GM23248 (cell line): ENCODE results near the gene ACYP1. TPM values are rescaled to one million over a fixed set of nuclear protein-coding genes. Genes with fewer than 3 reads are reported as not detected.
A peak's percentile ranks its signal among the peaks of the same experiment; 100 is the strongest.

Experiments
- DNase-seq: peaks from one replicate; pipeline ENCODE4 v3.0.0-alpha.2; 2015
- H2AFZ ChIP-seq: fragments of 200-600 bp; sonication (generic); 2 replicates; pipeline ENCODE4 v1.6.1; 2016; ENCODE audit warnings: antibody characterized with exemption
- H3F3A ChIP-seq: fragments of 200-600 bp; sonication (generic); 2 replicates; pipeline ENCODE4 v1.6.1; 2016; ENCODE audit warnings: mild to moderate bottlenecking, antibody characterized with exemption, mixed run types; ENCODE audit not compliant: insufficient read depth
- H3K27ac ChIP-seq: fragments of 200-600 bp; sonication (generic); 2 replicates; pipeline ENCODE4 v1.5.1; 2016; ENCODE audit warnings: mild to moderate bottlenecking
- H3K27me3 ChIP-seq: fragments of 200-600 bp; sonication (generic); replicated peaks from 2 replicates; pipeline ENCODE4 v1.6.1; 2016; ENCODE audit warnings: mild to moderate bottlenecking; ENCODE audit not compliant: insufficient read depth
- H3K36me3 ChIP-seq: fragments of 200-600 bp; sonication (generic); 2 replicates; pipeline ENCODE4 v1.6.1; 2016; ENCODE audit warnings: low read depth, mild to moderate bottlenecking
- H3K4me1 ChIP-seq: fragments of 200-600 bp; sonication (generic); 2 replicates; pipeline ENCODE4 v1.6.1; 2016; ENCODE audit warnings: mild to moderate bottlenecking; ENCODE audit not compliant: insufficient read depth
- H3K4me2 ChIP-seq: fragments of 200-600 bp; sonication (generic); one replicate; pipeline ENCODE4 v1.6.1; 2016; ENCODE audit warnings: mild to moderate bottlenecking; ENCODE audit not compliant: unreplicated experiment
- H3K4me3 ChIP-seq: fragments of 200-600 bp; sonication (generic); 2 replicates; pipeline ENCODE4 v1.5.1; 2016; ENCODE audit warnings: mild to moderate bottlenecking
- H3K79me2 ChIP-seq: fragments of 200-600 bp; sonication (generic); 2 replicates; pipeline ENCODE4 v1.6.1; 2016; ENCODE audit warnings: mild to moderate bottlenecking; ENCODE audit not compliant: insufficient read depth
- H3K9ac ChIP-seq: fragments of 200-600 bp; sonication (generic); 2 replicates; pipeline ENCODE4 v1.6.1; 2016; ENCODE audit warnings: mild to moderate bottlenecking
- H3K9me2 ChIP-seq: fragments of 200-600 bp; sonication (generic); 2 replicates; pipeline ENCODE4 v1.6.1; 2016; ENCODE audit warnings: mixed run types, mild to moderate bottlenecking, moderate library complexity; ENCODE audit not compliant: insufficient read depth
- H3K9me3 ChIP-seq: fragments of 200-600 bp; sonication (generic); one replicate; pipeline ENCODE4 v1.6.1; 2017; ENCODE audit warnings: low read depth
- H4K20me1 ChIP-seq: fragments of 200-600 bp; sonication (generic); 2 replicates; pipeline ENCODE4 v1.6.0; 2016; ENCODE audit not compliant: insufficient read depth
- EZH2 ChIP-seq: fragments of 200-600 bp; sonication (generic); IDR thresholded peaks from 2 replicates; pipeline ENCODE4 v1.6.1; 2018; ENCODE audit warnings: antibody characterized with exemption, mild to moderate bottlenecking; ENCODE audit not compliant: insufficient read depth, poor library complexity, severe bottlenecking
- EZH2phosphoT487 ChIP-seq: fragments of 200-600 bp; sonication (generic); IDR thresholded peaks from 2 replicates; pipeline ENCODE4 v1.6.1; 2018; ENCODE audit warnings: antibody characterized with exemption, moderate library complexity, mild to moderate bottlenecking, low read depth; ENCODE audit not compliant: insufficient read depth
- WGBS, 2 experiments: methylation state at CpG; one replicate each; pipeline ENCODE4 v1.1.6; 2015 to 2017; ENCODE audit warnings: low lambda C conversion rate in 2 of 2, low coverage in 1 of 2; ENCODE audit errors: missing lambda C conversion rate in 2 of 2; 5-methylcytosine and 5-hydroxymethylcytosine counted together
- in situ Hi-C: fragments of 300-500 bp; cut with MboI; formaldehyde crosslinking; loops from 2 replicates; pipeline ENCODE4 v1.15.0; 2020
- polyA plus RNA-seq: library from polyadenylated mRNA; unstranded; fragments of >200 nt; fragmentation: Nextera tagmentation; extraction: Ambion mirVana; gene quantifications from 2 replicates; pipeline ENCODE4 v1.2.1, GENCODE V29; 2016
- total RNA-seq: library from RNA; depleted of rRNA; stranded (reverse); fragments of >200 nt; shearing (Covaris generic); gene quantifications from 2 replicates; pipeline ENCODE4 v1.2.3, GENCODE V29; 2014

ACYP1 gene
- total and polyA plus RNA-seq, 2 experiments from 2014 or later: 7.3 to 19.3 TPM

DNA sequence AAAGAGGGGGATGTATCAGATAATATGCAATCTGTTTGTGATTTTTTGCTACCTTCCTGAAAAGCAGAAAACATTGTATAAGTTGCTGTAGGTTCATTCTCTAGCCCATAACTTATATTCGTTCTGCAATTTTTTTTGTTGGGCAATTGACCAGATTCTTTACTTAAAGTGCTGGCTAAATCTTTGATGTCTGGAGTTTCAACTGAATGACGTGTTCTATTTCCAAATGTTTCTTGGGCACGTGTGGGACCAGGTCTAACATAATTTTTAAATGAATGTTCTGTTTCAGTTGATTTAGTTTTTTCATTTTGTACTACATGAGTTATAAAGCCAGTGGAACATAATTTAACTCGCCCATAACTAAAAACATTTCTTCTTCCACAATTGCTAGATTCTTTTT lies 16.3 kb downstream of the ACYP1 start:
- no peak overlapping the region for H2AFZ ChIP-seq
- peaks cover 66% of the 10 kb centered on the region for H3K4me1 ChIP-seq
- H3K4me2 ChIP-seq: peak overlapping the region; percentile 27
- no peaks in the 10 kb centered on the region; the same call in 1 of the 2 replicates for H3K36me3 ChIP-seq
- no peaks in the 10 kb centered on the region for H3K9me2 ChIP-seq
- H4K20me1 ChIP-seq: no peaks in the 10 kb centered on the region
- H3K27ac ChIP-seq: peak overlapping the region; percentile 63
- TF ChIP-seq EZH2phosphoT487 (no peak), EZH2 (no peak)
- H3K4me3 ChIP-seq: no peak overlapping the region
- WGBS, 2 experiments: 24 to 31% methylated on average over 4 of the region's 4 CpGs
- H3F3A ChIP-seq: peaks cover 54% of the 10 kb centered on the region
- peaks cover 28% of the 10 kb centered on the region; the same call in 1 of the 2 replicates for H3K79me2 ChIP-seq
- DNase-seq: peak; percentile 69
- H3K9ac ChIP-seq: no peak overlapping the region
- no peaks in the 10 kb centered on the region for H3K27me3 ChIP-seq
- in situ Hi-C loops: no loop called here
- no peaks in the 10 kb centered on the region for H3K9me3 ChIP-seq

DNA sequence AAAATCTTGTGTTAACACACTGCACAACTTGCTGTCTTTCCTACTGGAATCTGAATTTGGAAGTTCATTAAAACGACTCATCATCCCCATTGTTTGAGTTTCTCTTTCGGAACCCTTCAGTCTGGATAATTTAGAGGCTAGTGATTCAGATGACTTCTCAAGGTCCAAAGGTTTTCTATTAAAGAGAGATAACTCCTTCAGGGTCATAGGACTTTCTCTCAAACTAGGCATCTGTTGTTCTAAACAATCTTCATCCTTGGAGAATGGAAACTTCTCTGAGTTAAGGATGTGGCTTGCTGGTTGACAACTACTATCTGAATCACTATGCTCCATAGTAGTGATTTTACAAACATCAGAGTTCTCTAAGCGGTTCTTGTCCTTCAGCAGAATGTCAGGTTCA lies 16.9 kb downstream of the ACYP1 start:
- peaks cover 53% of the 10 kb centered on the region for H3F3A ChIP-seq
- no peak overlapping the region for H3K9ac ChIP-seq
- peaks cover 28% of the 10 kb centered on the region; the same call in 1 of the 2 replicates for H3K79me2 ChIP-seq
- peaks cover 1% of the 10 kb centered on the region; the same call in 1 of the 2 replicates for H3K36me3 ChIP-seq
- H3K4me2 ChIP-seq: peak overlapping the region; percentile 27
- H3K27ac ChIP-seq: peak overlapping the region; percentile 63
- H3K9me2 ChIP-seq: no peaks in the 10 kb centered on the region
- no peaks in the 10 kb centered on the region for H3K27me3 ChIP-seq
- no peaks in the 10 kb centered on the region for H4K20me1 ChIP-seq
- in situ Hi-C loops: no loop called here
- H3K9me3 ChIP-seq: no peaks in the 10 kb centered on the region
- no peak overlapping the region for H2AFZ ChIP-seq
- WGBS, 2 experiments: 53 to 56% methylated on average over 3 of the region's 3 CpGs
- DNase-seq: peak; percentile 74
- no peak overlapping the region for H3K4me3 ChIP-seq
- H3K4me1 ChIP-seq: peaks cover 68% of the 10 kb centered on the region
- TF ChIP-seq EZH2: no peak
- no peak for TF ChIP-seq EZH2phosphoT487

DNA sequence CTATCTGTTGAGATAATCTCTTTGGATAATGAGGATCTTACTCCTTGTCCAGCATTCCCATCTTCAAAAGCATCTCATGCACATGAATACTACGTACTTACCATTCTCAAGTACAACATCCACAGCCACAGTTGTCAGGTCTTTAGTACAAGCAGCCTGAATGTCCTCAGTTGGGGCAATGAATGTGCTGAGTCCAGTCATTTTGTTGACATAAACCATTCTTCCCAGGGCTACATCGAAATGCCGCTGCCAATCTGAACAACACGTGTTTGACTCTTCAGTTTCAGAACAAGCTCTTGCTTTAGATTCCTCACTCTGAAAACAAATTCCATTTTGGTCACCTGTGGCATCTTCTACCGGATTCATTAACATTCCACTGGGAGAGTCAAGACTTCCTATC lies 17.5 kb downstream of the ACYP1 start:
- H3F3A ChIP-seq: peaks cover 53% of the 10 kb centered on the region
- TF ChIP-seq EZH2 (no peak), EZH2phosphoT487 (no peak)
- no peaks in the 10 kb centered on the region for H3K9me3 ChIP-seq
- H4K20me1 ChIP-seq: no peaks in the 10 kb centered on the region
- no peak overlapping the region for H3K4me3 ChIP-seq
- no peaks in the 10 kb centered on the region for H3K27me3 ChIP-seq
- peak overlapping the region; percentile 63; the same call in 1 of the 2 replicates for H3K27ac ChIP-seq
- in situ Hi-C loops: no loop called here
- peaks cover 7% of the 10 kb centered on the region; the same call in 1 of the 2 replicates for H3K36me3 ChIP-seq
- H3K9ac ChIP-seq: no peak overlapping the region
- no peaks in the 10 kb centered on the region for H3K9me2 ChIP-seq
- H3K79me2 ChIP-seq: peaks cover 28% of the 10 kb centered on the region; the same call in 1 of the 2 replicates
- H3K4me2 ChIP-seq: no peak overlapping the region
- 97 to 98% methylated on average over 5 of the region's 5 CpGs for WGBS, 2 experiments
- DNase-seq: no peak
- no peak overlapping the region for H2AFZ ChIP-seq
- H3K4me1 ChIP-seq: peaks cover 69% of the 10 kb centered on the region

DNA sequence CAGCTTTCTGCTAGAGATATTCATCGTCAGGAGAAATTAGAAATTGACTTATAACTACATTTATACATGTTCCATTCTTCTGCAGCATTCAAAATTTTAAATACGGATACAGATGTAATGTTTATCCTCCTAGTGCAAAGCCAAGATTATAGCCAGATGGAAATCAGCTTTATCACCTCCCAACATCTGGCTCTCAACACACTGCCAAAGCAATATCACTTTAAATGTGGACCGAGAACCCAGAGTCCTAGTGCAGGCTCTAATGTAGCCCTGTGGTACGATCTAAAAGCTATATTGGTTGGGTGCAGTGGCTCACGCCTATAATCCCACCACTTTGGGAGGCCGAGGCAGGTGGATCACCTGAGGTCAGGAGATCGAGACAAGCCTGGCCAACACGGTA lies 19.1 kb downstream of the ACYP1 start:
- Histone ChIP-seq H3K4me1 (peaks cover 56% of the 10 kb centered on the region), H3K9me3 (no peaks in the 10 kb centered on the region), H3F3A (peaks cover 44% of the 10 kb centered on the region), H3K9me2 (no peaks in the 10 kb centered on the region), H4K20me1 (no peaks in the 10 kb centered on the region), H3K4me2 (peak overlapping the region; percentile 48), H3K27me3 (no peaks in the 10 kb centered on the region), H3K79me2 (peaks cover 28% of the 10 kb centered on the region; the same call in 1 of the 2 replicates), H2AFZ (no peak overlapping the region), H3K4me3 (0 out of 2 replicates have a peak overlapping the region, but pooled peaks have one; percentile 1), H3K9ac (0 out of 2 replicates have a peak overlapping the region, but pooled peaks have one; percentile 3), H3K36me3 (peaks cover 7% of the 10 kb centered on the region; the same call in 1 of the 2 replicates), H3K27ac (peak overlapping the region; percentile 6; the same call in 1 of the 2 replicates)
- in situ Hi-C loops: no loop called here
- no peak for DNase-seq
- 42 to 47% methylated on average over 8 of the region's 8 CpGs for WGBS, 2 experiments
- TF ChIP-seq EZH2phosphoT487 (no peak), EZH2 (no peak)

DNA sequence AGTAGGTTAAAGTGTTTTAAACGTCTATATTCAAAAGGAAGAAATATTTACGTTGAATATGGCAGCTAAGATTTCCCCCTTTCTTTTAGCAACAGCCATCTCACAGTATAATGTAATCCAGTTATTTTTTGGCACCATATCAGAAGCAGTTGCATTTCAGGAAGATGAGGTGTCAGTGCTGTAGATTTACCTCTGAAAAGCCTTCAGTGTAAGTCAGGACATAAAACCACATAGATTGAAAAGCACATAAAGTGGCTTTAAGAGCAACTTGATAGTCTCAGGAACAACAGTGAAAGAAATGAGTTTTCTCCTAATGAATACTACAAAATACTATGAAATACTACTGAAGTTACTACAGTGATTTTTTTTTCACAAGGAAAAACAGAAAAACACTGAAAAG lies 19.5 kb downstream of the ACYP1 start:
- no peak for TF ChIP-seq EZH2
- peaks cover 28% of the 10 kb centered on the region; the same call in 1 of the 2 replicates for H3K79me2 ChIP-seq
- DNase-seq: peak; percentile 75
- H3K27ac ChIP-seq: peak overlapping the region; percentile 6; the same call in 1 of the 2 replicates
- H3K27me3 ChIP-seq: no peaks in the 10 kb centered on the region
- H3K4me1 ChIP-seq: peaks cover 52% of the 10 kb centered on the region
- H4K20me1 ChIP-seq: no peaks in the 10 kb centered on the region
- H3K36me3 ChIP-seq: peaks cover 7% of the 10 kb centered on the region; the same call in 1 of the 2 replicates
- no peak overlapping the region for H2AFZ ChIP-seq
- no peaks in the 10 kb centered on the region for H3K9me2 ChIP-seq
- 0 out of 2 replicates have a peak overlapping the region, but pooled peaks have one; percentile 3 for H3K9ac ChIP-seq
- peaks cover 39% of the 10 kb centered on the region for H3F3A ChIP-seq
- no peaks in the 10 kb centered on the region for H3K9me3 ChIP-seq
- WGBS, 2 experiments: 44 to 48% methylated on average over 2 of the region's 2 CpGs
- 0 out of 2 replicates have a peak overlapping the region, but pooled peaks have one; percentile 1 for H3K4me3 ChIP-seq
- H3K4me2 ChIP-seq: peak overlapping the region; percentile 48
- in situ Hi-C loops: no loop called here
